Occipital lobe (tissue), 2 donors: ENCODE data around the gene ELAC2. TPM values are rescaled to one million over a fixed set of nuclear protein-coding genes. Genes with fewer than 3 reads are reported as not detected.
A peak's percentile ranks its signal among the peaks of the same experiment; 100 is the strongest.

ENCODE experiments used
- DNase-seq: peaks from one replicate; lab custom pipeline; 2025; lab: John Stamatoyannopoulos, UW
- total RNA-seq: library from RNA; depleted of rRNA; stranded (reverse); fragments of >200 nt; gene quantifications from one replicate; pipeline ENCODE4 v1.2.3, GENCODE V29; 2014

ELAC2 gene
- total RNA-seq, 1 donor from 2014 or later, result 31.0 TPM

- DNase-seq, result no peak
Measured at GRCh38 chr17:13016881-13017654, 759 bp downstream of the ELAC2 start.

- DNase-seq, result no peak
Measured at GRCh38 chr17:13014801-13015200, 3.0 kb downstream of the ELAC2 start.

- no peak for DNase-seq
Measured at GRCh38 chr17:13010959-13011358, 6.9 kb downstream of the ELAC2 start.

DNA sequence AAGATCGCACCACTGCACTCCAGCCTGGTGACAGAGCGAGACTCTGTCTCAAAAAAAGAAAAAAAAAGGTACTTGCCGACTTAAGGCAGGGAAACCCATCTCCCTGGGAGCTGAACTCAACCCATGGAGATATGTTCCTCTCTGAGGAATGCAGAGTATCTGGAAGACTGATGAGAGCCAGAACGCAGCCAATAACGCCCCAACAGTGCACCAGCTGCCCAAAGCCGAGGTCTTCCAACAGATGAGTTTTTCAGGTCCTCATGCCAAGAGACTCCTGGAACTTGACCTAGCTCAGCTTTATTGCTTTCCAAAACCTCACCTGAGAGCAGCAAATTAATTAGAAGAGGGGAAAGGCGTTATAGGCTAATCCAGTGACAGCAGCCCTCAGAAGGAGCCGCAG lies 9.4 kb downstream of the ELAC2 start:
- DNase-seq, result no peak

DNA sequence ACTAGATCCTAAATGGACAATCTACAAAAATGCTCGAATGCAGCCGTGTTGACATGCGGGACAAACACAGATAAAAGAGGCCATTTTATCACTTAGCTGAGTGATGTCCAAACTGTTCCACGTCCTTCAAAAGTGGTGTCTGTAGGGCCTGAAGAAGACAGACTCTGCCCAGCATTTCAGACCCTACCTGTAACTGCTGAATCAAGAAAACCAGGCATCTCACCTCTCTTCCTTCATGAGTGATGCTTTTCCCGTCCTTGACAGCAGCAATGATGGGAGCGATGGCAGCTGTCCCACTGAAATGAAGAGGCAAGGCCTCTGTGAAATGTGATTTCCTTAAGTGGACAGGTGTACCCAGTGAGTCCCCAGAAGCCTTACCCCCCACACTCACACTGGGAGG lies 12.3 kb downstream of the ELAC2 start:
- DNase-seq, result no peak

DNA sequence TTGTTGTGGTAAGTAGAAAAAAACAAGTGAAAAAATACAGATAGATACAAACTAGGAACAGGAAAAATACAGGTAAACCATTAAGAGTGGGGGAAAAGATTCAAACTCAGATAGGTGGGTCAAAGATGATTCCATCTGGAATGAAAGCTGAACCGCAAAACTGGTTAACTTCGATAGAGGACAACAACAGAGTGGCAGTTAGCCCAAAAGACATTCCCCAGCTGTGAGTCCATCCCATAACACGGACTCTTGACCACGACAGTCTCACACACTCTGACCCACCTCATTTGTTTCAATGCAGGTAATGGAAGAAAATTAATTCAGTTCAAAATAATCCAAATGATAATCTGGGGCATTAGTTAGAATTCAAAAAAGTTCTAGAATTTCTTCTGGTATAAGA lies 13.5 kb downstream of the ELAC2 start:
- DNase-seq, result no peak

- no peak for DNase-seq
Measured at GRCh38 chr17:13003927-13004326, 13.9 kb downstream of the ELAC2 start.

- no peak for DNase-seq
Measured at GRCh38 chr17:13003454-13003851, 14.4 kb downstream of the ELAC2 start.

- peak; percentile 55 for DNase-seq
Measured at GRCh38 chr17:13002761-13003453, 14.9 kb downstream of the ELAC2 start.

- peak; percentile 17 for DNase-seq
Measured at GRCh38 chr17:13001991-13002615, 15.7 kb downstream of the ELAC2 start.

DNA sequence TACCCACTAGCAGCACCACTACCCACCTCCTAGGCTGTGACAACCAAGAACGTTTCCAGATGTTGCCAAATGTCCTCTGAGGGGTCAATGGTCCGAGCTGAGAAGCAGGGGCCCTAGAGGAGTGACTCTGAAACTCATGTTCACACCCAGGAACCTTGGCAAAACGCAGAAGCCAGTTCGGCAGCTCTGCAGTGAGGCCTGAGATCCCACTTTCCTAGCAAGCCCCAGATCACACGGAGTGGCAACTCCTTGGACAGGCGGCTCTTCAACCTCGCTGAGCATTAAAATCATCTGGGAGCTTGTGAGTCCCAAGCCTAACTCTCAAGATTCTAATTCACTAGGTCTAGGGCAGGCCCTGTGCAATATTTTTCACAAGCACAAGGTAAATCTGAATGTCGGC lies 17.3 kb downstream of the ELAC2 start:
- no peak for DNase-seq

- DNase-seq, result no peak
Measured at GRCh38 chr17:12998874-12999273, 19.0 kb downstream of the ELAC2 start.

DNA sequence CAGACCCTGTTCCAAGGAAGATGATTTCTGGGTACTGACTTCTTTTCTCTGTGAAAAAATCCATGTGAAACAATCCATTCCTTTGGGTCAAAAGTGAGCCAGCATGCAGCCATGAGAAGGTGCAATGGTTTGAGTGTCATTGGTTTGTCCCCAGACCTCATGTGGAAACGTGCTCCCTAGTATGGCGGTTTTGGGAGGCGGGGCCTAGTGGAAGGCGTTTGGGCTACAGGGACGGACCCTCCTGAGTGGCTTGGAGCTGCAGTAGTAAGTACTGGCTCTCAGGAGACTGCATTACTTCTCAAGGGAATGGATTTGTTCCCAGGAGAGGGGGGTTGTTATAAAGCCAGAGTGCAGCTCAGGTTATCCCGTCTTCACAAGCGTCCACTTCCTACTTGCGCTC lies 19.4 kb downstream of the ELAC2 start:
- DNase-seq, result no peak

- DNase-seq, result no peak
Measured at GRCh38 chr17:12996941-12997340, 20.9 kb downstream of the ELAC2 start.

- DNase-seq, result no peak
Measured at GRCh38 chr17:12996357-12996756, 21.5 kb downstream of the ELAC2 start.

- no peak for DNase-seq
Measured at GRCh38 chr17:12995896-12996295, 21.9 kb downstream of the ELAC2 start.

DNA sequence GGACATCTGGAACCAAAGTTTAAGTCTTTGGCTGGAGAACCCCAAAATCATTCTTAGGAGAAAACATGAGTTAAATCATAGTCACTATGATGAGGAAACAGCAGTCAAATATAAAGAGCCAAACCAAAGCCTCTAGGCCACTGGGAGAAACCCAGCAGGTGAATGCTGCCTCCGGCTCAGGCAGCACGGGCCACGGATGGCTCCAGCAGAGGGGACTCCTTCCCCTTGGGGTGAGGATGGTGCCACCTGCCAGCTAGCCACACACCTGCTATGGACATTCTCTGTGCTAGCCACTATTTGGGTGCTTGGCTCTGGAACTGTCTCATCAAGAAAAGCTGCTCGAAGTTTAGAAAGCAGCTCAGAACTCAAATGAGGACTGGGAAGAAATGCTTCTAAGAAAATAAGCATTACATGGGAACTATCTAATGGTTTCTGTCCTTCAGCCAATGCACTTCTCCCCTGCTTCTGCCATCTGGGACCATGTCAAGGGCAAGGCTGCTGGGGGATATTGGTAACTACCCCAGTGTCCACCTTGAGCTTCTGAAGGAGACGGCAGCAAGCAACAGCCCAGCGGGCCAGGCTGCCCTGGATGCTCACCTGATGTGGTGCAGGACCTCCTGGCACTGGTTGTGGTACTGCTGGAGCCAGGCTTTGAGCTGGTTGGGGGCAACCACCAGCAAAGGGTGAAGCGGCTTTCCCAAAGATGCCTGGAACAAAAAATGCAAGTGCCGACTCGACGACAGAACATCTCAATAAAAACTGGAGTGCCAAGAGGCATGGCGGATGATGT lies 22.5 kb downstream of the ELAC2 start:
- DNase-seq, result no peak

- no peak for DNase-seq
Measured at GRCh38 chr17:12994341-12995074, 23.3 kb downstream of the ELAC2 start.

- no peak for DNase-seq
Measured at GRCh38 chr17:12993631-12994030, 24.2 kb downstream of the ELAC2 start.

DNA sequence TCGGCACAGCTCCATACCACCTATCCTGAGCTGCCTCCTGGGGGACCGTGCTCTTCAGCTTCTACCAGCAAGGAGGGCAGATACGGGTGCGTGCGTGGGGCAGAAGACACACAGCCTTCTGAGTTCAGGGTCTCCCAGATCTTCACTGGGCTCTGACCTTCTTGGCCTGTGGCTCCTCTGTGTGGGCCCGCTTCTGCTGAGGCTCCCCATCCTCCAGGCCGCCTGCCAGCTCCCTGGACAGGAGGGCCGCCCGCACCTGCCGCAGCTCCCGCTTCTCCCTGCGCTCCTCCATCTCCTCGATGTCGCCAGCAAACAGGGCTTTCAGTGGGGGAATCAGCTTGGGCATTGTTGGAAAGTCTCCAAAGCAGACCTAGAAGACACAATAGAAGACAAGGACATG lies 25.2 kb downstream of the ELAC2 start:
- no peak for DNase-seq

GRCh38 chr17:12990926-12991325 lies 26.9 kb downstream of the ELAC2 start:
- DNase-seq, result no peak
